Smooth muscle cell (in vitro differentiated cells): ENCODE data around the gene ALPK3. TPM values are rescaled to one million over a fixed set of nuclear protein-coding genes. Genes with fewer than 3 reads are reported as not detected.

Experiments
- DNase-seq: peaks from one replicate; lab custom pipeline; 2025; ENCODE audit not compliant: unreplicated experiment; lab: John Stamatoyannopoulos, UW
- H2AFZ ChIP-seq: fragments of 200-600 bp; sonication (generic); 2 replicates; pipeline ENCODE4 v1.6.0; 2016; ENCODE audit warnings: antibody characterized with exemption, low read depth, mild to moderate bottlenecking
- H3F3A ChIP-seq: fragments of 200-600 bp; sonication (generic); 2 replicates; pipeline ENCODE4 v1.6.0; 2017; ENCODE audit warnings: antibody characterized with exemption, low read depth
- H3K27ac ChIP-seq: fragments of 200-600 bp; sonication (generic); 2 replicates; pipeline ENCODE4 v1.5.1; 2016; ENCODE audit warnings: low read depth, mild to moderate bottlenecking
- H3K27me3 ChIP-seq: fragments of 200-600 bp; sonication (generic); 2 replicates; pipeline ENCODE4 v1.6.1; 2016; ENCODE audit warnings: low read depth, mild to moderate bottlenecking
- H3K36me3 ChIP-seq: fragments of 200-600 bp; sonication (generic); 2 replicates; pipeline ENCODE4 v1.5.1; 2016; ENCODE audit warnings: low read depth
- H3K4me1 ChIP-seq: fragments of 200-600 bp; sonication (generic); 2 replicates; pipeline ENCODE4 v1.5.1; 2016; ENCODE audit warnings: low read depth
- H3K4me2 ChIP-seq: fragments of 200-600 bp; sonication (generic); 2 replicates; pipeline ENCODE4 v1.6.0; 2016; ENCODE audit warnings: mild to moderate bottlenecking
- H3K4me3 ChIP-seq: fragments of 200-600 bp; sonication (generic); 2 replicates; pipeline ENCODE4 v1.5.1; 2016; ENCODE audit warnings: mild to moderate bottlenecking
- H3K79me2 ChIP-seq: fragments of 200-600 bp; sonication (generic); 2 replicates; pipeline ENCODE4 v1.6.0; 2016; ENCODE audit warnings: low read depth, mild to moderate bottlenecking
- H3K9ac ChIP-seq: fragments of 200-600 bp; sonication (generic); 2 replicates; pipeline ENCODE4 v1.6.0; 2016; ENCODE audit warnings: low read depth
- H3K9me3 ChIP-seq: fragments of 200-600 bp; sonication (generic); replicated peaks from 2 replicates; pipeline ENCODE4 v1.5.1; 2016; ENCODE audit warnings: low read depth
- H4K20me1 ChIP-seq: fragments of 200-600 bp; sonication (generic); 2 replicates; pipeline ENCODE4 v1.6.0; 2016; ENCODE audit warnings: low read depth
- WGBS: methylation state at CpG from one replicate; pipeline ENCODE4 v1.1.7; 2016; ENCODE audit warnings: low lambda C conversion rate; 5-methylcytosine and 5-hydroxymethylcytosine counted together
- polyA plus RNA-seq: library from polyadenylated mRNA; unstranded; fragments of >200 nt; fragmentation: Nextera tagmentation; extraction: Ambion mirVana; gene quantifications from 2 replicates; pipeline ENCODE4 v1.2.1, GENCODE V29; 2016
- total RNA-seq: library from RNA; depleted of rRNA; stranded (reverse); fragments of >200 nt; gene quantifications from 2 replicates; pipeline ENCODE4 v1.2.3, GENCODE V29; 2014
- TF ChIP-seq, protein P1 (sequence below): fragments of 200-600 bp; sonication (generic); IDR thresholded peaks from 2 replicates; pipeline ENCODE4 v1.5.1; 2017; ENCODE audit warnings: borderline replicate concordance, mild to moderate bottlenecking, antibody characterized with exemption; ENCODE audit not compliant: insufficient read depth, poor library complexity, severe bottlenecking

The ALPK3 gene
- total and polyA plus RNA-seq, 2 experiments from 2014 or later: 3.5 to 18.8 TPM

DNA sequence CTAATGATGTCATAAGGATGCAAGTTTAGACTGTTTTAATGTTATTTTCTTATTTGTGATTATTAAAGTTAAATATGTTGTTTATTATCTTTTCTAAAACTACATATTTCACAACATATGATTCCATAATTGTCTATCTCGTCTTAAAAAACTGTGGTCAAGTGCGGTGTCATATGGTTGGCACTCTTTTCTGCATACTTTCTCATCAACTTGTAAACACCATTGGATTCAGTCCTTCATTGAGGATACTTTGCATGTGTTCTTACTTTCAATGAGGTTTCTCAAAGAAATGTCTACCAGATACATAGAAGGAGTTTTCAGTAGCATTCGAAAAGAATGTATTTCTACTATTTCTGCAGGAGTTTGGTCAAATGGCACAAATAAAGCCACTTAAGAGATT is 22.0 kb upstream of the ALPK3 start:
- Histone ChIP-seq H3K27me3 (no peaks in the 10 kb centered on the region), H3K4me1 (no peaks in the 10 kb centered on the region), H2AFZ (no peak overlapping the region), H3K79me2 (peaks cover 32% of the 10 kb centered on the region), H3K4me3 (no peak overlapping the region), H4K20me1 (peaks cover 42% of the 10 kb centered on the region), H3K27ac (peak overlapping the region; percentile 4), H3K9me3 (no peaks in the 10 kb centered on the region), H3K36me3 (peaks cover 6% of the 10 kb centered on the region), H3K9ac (no peak overlapping the region), H3K4me2 (no peak overlapping the region), H3F3A (no peaks in the 10 kb centered on the region)
- no peak for DNase-seq
- TF ChIP-seq, protein P1, sequence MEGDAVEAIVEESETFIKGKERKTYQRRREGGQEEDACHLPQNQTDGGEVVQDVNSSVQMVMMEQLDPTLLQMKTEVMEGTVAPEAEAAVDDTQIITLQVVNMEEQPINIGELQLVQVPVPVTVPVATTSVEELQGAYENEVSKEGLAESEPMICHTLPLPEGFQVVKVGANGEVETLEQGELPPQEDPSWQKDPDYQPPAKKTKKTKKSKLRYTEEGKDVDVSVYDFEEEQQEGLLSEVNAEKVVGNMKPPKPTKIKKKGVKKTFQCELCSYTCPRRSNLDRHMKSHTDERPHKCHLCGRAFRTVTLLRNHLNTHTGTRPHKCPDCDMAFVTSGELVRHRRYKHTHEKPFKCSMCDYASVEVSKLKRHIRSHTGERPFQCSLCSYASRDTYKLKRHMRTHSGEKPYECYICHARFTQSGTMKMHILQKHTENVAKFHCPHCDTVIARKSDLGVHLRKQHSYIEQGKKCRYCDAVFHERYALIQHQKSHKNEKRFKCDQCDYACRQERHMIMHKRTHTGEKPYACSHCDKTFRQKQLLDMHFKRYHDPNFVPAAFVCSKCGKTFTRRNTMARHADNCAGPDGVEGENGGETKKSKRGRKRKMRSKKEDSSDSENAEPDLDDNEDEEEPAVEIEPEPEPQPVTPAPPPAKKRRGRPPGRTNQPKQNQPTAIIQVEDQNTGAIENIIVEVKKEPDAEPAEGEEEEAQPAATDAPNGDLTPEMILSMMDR: no peak
- WGBS: 86% methylated on average over 3 of the region's 3 CpGs

DNA sequence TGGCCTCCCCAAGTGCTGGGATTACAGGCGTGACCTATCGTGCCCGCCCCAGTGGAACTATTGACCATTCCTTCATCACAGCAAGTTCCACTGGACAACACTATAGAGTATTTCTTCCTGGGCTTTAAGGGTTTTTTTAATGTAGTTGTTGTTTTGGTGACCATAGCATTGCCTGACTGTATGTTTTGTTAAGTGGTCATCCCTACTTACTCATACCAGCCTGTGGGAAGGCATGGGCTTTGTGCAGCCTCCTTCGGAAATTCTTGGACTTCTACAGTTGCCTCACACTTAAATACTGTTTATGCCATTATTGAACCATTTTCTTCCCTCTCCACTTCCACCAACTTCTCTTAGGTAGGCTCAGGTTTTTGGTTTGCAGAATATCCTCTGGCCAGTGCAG is 19.9 kb upstream of the ALPK3 start:
- no peak for DNase-seq

DNA sequence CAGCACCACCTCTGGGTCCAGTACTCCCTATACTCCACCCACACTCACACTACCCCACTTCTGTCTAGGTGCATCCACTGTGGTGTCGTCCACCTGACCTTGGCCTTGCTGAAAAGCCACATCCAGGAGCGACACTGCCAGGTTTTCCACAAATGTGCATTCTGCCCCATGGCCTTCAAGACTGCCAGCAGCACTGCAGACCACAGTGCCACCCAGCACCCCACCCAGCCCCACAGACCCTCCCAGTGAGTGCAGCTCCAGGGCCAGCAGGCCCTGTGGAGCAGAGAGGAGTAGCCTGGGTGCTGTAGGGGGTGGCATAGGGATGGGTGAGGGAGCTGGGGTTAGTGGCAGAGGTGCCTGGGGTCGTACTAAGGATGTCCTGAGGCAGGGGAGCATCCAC is 19.4 kb upstream of the ALPK3 start:
- H3K4me2 ChIP-seq: no peak overlapping the region
- H3K79me2 ChIP-seq: peaks cover 21% of the 10 kb centered on the region
- no peak overlapping the region for H2AFZ ChIP-seq
- peaks cover 8% of the 10 kb centered on the region for H3K36me3 ChIP-seq
- DNase-seq: no peak
- H3K9ac ChIP-seq: peak overlapping the region; percentile 55
- H3K27ac ChIP-seq: peak overlapping the region; percentile 83
- WGBS: 90% methylated on average over 3 of the region's 3 CpGs
- TF ChIP-seq, protein P1: no peak
- no peaks in the 10 kb centered on the region for H3K9me3 ChIP-seq
- no peaks in the 10 kb centered on the region for H3K4me1 ChIP-seq
- H4K20me1 ChIP-seq: peaks cover 35% of the 10 kb centered on the region
- no peak overlapping the region for H3K4me3 ChIP-seq
- H3F3A ChIP-seq: no peaks in the 10 kb centered on the region
- H3K27me3 ChIP-seq: no peaks in the 10 kb centered on the region

More for the DNA sequence above, 19.9 kb upstream of the ALPK3 start:
- 82% methylated on average over 4 of the region's 4 CpGs for WGBS
- Histone ChIP-seq H3F3A (no peaks in the 10 kb centered on the region), H3K9me3 (no peaks in the 10 kb centered on the region), H4K20me1 (peaks cover 41% of the 10 kb centered on the region), H3K79me2 (peaks cover 23% of the 10 kb centered on the region), H2AFZ (no peak overlapping the region), H3K4me3 (no peak overlapping the region), H3K27ac (peak overlapping the region; percentile 83), H3K4me2 (peak overlapping the region; percentile 48), H3K27me3 (no peaks in the 10 kb centered on the region), H3K4me1 (no peaks in the 10 kb centered on the region), H3K9ac (peak overlapping the region; percentile 56), H3K36me3 (peaks cover 8% of the 10 kb centered on the region)
- TF ChIP-seq, protein P1: no peak

DNA sequence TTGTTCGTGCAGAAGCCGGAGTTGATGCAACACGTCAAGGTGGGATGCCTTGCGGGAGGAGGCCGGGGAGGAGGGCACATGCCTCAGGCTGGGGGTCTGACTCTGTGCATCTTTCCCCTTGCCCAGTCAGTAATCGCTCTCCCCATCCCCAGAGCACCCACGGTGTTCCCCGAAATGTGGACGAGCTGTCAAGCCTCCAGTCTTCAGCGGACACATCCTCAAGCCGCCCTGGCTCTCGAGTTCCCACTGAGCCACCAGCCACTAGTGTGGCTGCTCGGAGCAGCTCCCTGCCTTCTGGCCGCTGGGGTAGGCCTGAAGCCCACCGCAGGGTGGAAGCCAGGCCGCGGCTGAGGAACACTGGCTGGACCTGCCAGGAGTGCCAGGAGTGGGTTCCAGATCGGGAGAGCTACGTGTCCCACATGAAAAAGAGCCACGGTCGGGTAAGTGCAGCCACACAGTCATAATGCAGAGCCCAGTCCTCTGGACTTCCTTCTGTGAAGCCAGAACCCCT is 18.7 kb upstream of the ALPK3 start:
- peaks cover 8% of the 10 kb centered on the region for H3K36me3 ChIP-seq
- peaks cover 3% of the 10 kb centered on the region for H3F3A ChIP-seq
- no peak overlapping the region for H3K9ac ChIP-seq
- peaks cover 29% of the 10 kb centered on the region for H4K20me1 ChIP-seq
- H3K4me3 ChIP-seq: no peak overlapping the region
- TF ChIP-seq, protein P1: no peak
- no peak for DNase-seq
- no peaks in the 10 kb centered on the region for H3K9me3 ChIP-seq
- WGBS: 98% methylated on average over 21 of the region's 21 CpGs
- H2AFZ ChIP-seq: no peak overlapping the region
- H3K79me2 ChIP-seq: peaks cover 16% of the 10 kb centered on the region
- H3K4me1 ChIP-seq: no peaks in the 10 kb centered on the region
- H3K27me3 ChIP-seq: no peaks in the 10 kb centered on the region
- no peak overlapping the region for H3K4me2 ChIP-seq
- H3K27ac ChIP-seq: no peak overlapping the region
